HepG2 (cell line): ENCODE data around the gene NAIF1. TPM values are rescaled to one million over a fixed set of nuclear protein-coding genes. Genes with fewer than 3 reads are reported as not detected.

Experiments used
- CCAR2 ChIP-seq: fragments of 200-400 bp; formaldehyde crosslinking; optimal IDR thresholded peaks from 2 replicates; pipeline ENCODE3; 2018; ENCODE audit warnings: low read depth, mild to moderate bottlenecking, low read length, moderate library complexity
- CHD4 ChIP-seq: fragments of 200-600 bp; sonication (generic); IDR thresholded peaks from 2 replicates; pipeline ENCODE4 v1.7.0; 2017; ENCODE audit warnings: mild to moderate bottlenecking, low read length, borderline replicate concordance
- ERF ChIP-seq: IDR thresholded peaks from 2 replicates; pipeline ENCODE4 v1.6.1; 2018; ENCODE audit warnings: missing biosample characterization, missing genetic modification reagents
- FOXK2 ChIP-seq: fragments of 450-650 bp; IDR thresholded peaks from 2 replicates; pipeline ENCODE4 v1.6.1; 2016
- FOXO4 ChIP-seq: sonication (generic); formaldehyde crosslinking; conservative IDR thresholded peaks from 2 replicates; pipeline ENCODE4 v1.8.1; 2023; ENCODE audit warnings: missing genetic modification reagents
- GATAD2A ChIP-seq: IDR thresholded peaks from 2 replicates; pipeline ENCODE4 v1.6.1; 2016
- GTF2F1 ChIP-seq: fragments of 150-350 bp; IDR thresholded peaks from 2 replicates; pipeline ENCODE4 v1.6.1; 2014; ENCODE audit warnings: low read length
- JARID2 ChIP-seq: sonication (generic); formaldehyde crosslinking; IDR thresholded peaks from 2 replicates; pipeline ENCODE4 v1.8.1; 2023; ENCODE audit warnings: missing genetic modification reagents, inconsistent platforms; ENCODE audit not compliant: insufficient replicate concordance
- KDM3A ChIP-seq: IDR thresholded peaks from 2 replicates; pipeline ENCODE4 v1.6.1; 2018; ENCODE audit warnings: low read depth, missing compliant biosample characterization
- MAFK ChIP-seq, 2 experiments: IDR thresholded peaks in 1 of 2; conservative IDR thresholded peaks in 1 of 2; 2 replicates each; pipeline ENCODE4 v1.6.1; 2011; ENCODE audit warnings: improper control_type of control experiment in 2 of 2, low read length in 2 of 2
- RARA ChIP-seq: IDR thresholded peaks from 2 replicates; pipeline ENCODE4 v1.6.1; 2016; ENCODE audit warnings: missing genetic modification reagents, missing compliant biosample characterization
- TFDP1 ChIP-seq: IDR thresholded peaks from 2 replicates; pipeline ENCODE4 v1.6.1; 2016; ENCODE audit warnings: missing compliant biosample characterization, missing genetic modification reagents, borderline replicate concordance
- THYN1 ChIP-seq: sonication (generic); formaldehyde crosslinking; IDR thresholded peaks from 2 replicates; pipeline ENCODE4 v1.8.1; 2023; ENCODE audit warnings: low read depth, mild to moderate bottlenecking, moderate library complexity, missing genetic modification reagents, borderline replicate concordance
- TP53 ChIP-seq: sonication (generic); formaldehyde crosslinking; conservative IDR thresholded peaks from 2 replicates; pipeline ENCODE4 v1.4.0; 2020; ENCODE audit warnings: missing genetic modification reagents
- TSC22D2 ChIP-seq: sonication (generic); formaldehyde crosslinking; IDR thresholded peaks from 2 replicates; pipeline ENCODE4 v1.5.1; 2020; ENCODE audit warnings: missing genetic modification reagents, mild to moderate bottlenecking, borderline replicate concordance
- ZBTB20 ChIP-seq: sonication (generic); formaldehyde crosslinking; IDR thresholded peaks from 2 replicates; pipeline ENCODE4 v1.8.1; 2023; ENCODE audit warnings: missing genetic modification reagents, low read depth, mild to moderate bottlenecking, borderline replicate concordance
- ZBTB3 ChIP-seq: sonication (generic); formaldehyde crosslinking; IDR thresholded peaks from 2 replicates; pipeline ENCODE4 v1.4.0; 2020; ENCODE audit warnings: low read depth, mild to moderate bottlenecking, moderate library complexity, missing genetic modification reagents, borderline replicate concordance
- ZBTB33 ChIP-seq: sonication (generic); formaldehyde crosslinking; IDR thresholded peaks from 2 replicates; pipeline ENCODE4 v1.4.0; 2020; ENCODE audit warnings: missing genetic modification reagents
- ZNF225 ChIP-seq: sonication (generic); formaldehyde crosslinking; IDR thresholded peaks from 2 replicates; pipeline ENCODE4 v1.4.0; 2020; ENCODE audit warnings: mild to moderate bottlenecking, missing genetic modification reagents
- ZNF282 ChIP-seq: fragments of 450-650 bp; IDR thresholded peaks from 2 replicates; pipeline ENCODE4 v1.6.1; 2018; ENCODE audit not compliant: partially characterized antibody
- ZNF609 ChIP-seq: sonication (generic); formaldehyde crosslinking; IDR thresholded peaks from 2 replicates; pipeline ENCODE4 v1.4.0; 2020; ENCODE audit warnings: mild to moderate bottlenecking, missing genetic modification reagents, borderline replicate concordance
- polyA plus RNA-seq, 8 experiments: library from polyadenylated mRNA; depleted of rRNA in 3 of 8; stranded (reverse) in 7 of 8; unstranded in 1 of 8; fragments of >200 nt; fragmentation: Illumina TruSeq in 4 of 8; extraction: Trizol in 4 of 8; gene quantifications; 2 replicates each; pipeline versions ENCODE4 v1.2.1 to v1.2.3, GENCODE V29; 2011 to 2016; ENCODE audit warnings: low read depth in 4 of 8, missing spikeins in 1 of 8, mixed read lengths in 1 of 8; ENCODE audit not compliant: insufficient read depth in 1 of 8
- total RNA-seq, 5 experiments: library from RNA; depleted of rRNA; stranded (reverse); fragments of >200 nt; fragmentation: Illumina TruSeq; extraction: Trizol; gene quantifications; 2 replicates each; pipeline ENCODE4 v1.2.3, GENCODE V29; 2016; ENCODE audit warnings: low read depth in 1 of 5

NAIF1 gene
- total and polyA plus RNA-seq, 2 of the 13 experiments (the other 11 are each of a cell fraction or from before 2014, with no cell fraction given): 6.0 to 6.9 TPM

GRCh38 chr9:128034821-128035652 is 32.1 kb downstream of the NAIF1 start (continued):
- TF ChIP-seq CCAR2 (no peak), GATAD2A (CRISPR knock-in tag) (peak; percentile 56; the same call in 1 of the 2 replicates), FOXO4 (CRISPR knock-in tag) (no peak), TP53 (no peak), ERF (CRISPR knock-in tag) (0 out of 2 replicates have a peak, but pooled peaks have one; percentile 66), ZBTB33 (CRISPR knock-in tag) (peak; percentile 54; the same call in 1 of the 2 replicates), ZNF225 (CRISPR knock-in tag) (no peak), JARID2 (CRISPR knock-in tag) (no peak), KDM3A (CRISPR knock-in tag) (peak; percentile 75; the same call in 1 of the 2 replicates), TSC22D2 (CRISPR knock-in tag) (no peak), THYN1 (CRISPR knock-in tag) (no peak), MAFK (conservative IDR thresholded peaks at IDR 0.05 in 1 of 2, IDR thresholded peaks at IDR 0.05 in 1 of 2; ENCODE audit: low read length in 2 of 2) (peak; percentile 85 to 94), CHD4 (no peak), ZBTB20 (CRISPR knock-in tag) (no peak), ZNF609 (no peak), RARA (CRISPR knock-in tag) (no peak), GTF2F1 (no peak), ZNF282 (no peak), FOXK2 (no peak), ZBTB3 (CRISPR knock-in tag) (no peak), TFDP1 (no peak)
